ENCODE data around the gene ST7.
A peak's percentile ranks its signal among the peaks of the same experiment; 100 is the strongest.

ST7 gene

DNA sequence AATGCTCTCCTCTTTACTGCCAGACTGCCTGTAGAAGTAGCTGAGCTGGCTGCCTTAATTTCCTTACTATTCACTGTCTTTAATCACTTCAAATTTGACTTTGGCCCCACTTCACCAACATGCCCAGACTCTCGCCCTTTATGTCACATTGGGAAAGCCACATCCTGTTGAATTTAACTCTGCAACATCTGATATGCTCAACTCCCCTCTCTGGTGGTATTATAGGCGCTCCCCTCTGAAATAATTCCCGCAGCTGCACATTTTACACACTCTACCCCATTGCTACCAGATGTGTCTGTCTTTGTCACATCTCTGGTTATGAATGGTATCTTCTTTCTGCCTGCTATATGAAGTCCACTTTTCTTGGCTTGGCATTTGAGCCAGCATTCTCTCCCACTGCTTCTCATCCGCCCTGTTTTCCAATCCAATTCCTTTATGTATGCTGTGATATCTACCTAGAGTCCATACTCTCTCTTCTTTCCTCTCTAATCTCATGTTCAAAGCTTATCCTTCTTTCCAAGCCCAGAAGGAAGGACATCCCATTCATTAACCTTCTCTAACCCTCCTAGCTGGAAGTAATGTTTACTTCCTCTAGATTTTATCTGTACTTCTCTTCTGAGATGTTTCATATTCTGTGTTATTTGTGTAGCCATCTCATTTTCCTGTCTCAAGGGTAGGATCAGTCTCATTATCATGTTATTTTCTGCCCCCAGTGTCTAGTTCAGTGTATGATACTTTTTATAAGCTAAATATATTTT is 134.5 kb downstream of the ST7 start:
- DNase-seq (ENCODE audit: insufficient read length, low spot score) (no peak), FAIRE-seq (no peak)

DNA sequence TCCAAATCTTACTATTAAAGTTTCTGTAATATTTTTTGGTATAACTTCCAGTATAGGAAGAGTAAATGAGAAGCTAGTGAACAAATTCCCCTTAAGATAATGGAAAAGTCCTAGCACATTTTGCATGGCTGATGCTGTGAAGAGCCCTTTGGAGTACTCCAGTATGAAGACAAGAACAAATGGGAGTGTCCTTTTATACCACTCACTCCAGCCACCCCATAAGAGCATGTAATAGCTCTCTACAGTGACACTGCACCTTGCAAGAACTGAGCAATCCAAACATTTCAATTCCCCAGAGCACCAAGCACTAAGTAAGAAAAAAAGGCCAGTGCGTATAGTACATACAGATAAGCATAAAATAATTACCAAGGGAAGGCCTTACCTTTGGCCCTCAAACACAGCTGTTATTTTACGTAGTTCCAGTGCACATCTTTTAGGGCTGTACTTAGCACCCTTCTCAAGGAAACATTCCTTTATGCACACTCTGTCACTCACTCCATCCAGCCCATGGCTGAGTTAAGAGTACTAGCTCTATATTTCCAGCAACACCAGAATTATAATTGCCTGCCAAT is 135.4 kb downstream of the ST7 start:
- FAIRE-seq (no peak), DNase-seq (ENCODE audit: insufficient read length, low spot score) (no peak)

DNA sequence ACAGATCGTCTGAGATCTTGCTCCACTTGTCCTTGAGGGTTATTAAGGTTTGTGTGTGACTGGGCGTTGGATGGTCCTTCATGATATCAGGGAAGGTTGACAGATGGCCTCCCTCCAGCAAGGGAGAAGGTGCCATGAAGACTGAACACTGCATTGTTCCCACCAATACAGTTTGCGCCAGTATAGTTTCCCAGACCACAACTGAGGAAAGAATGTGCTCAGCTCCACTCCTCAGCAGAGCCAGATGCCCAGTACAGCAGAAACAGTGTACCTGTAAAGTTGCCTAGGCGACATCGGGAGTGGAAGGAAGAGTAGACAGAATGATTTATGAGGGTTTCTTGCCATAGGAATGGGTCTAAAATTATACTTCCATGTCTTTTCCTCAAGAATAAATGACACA is 137.5 kb downstream of the ST7 start:
- DNase-seq (ENCODE audit: insufficient read length, low spot score) (no peak), FAIRE-seq (no peak)

DNA sequence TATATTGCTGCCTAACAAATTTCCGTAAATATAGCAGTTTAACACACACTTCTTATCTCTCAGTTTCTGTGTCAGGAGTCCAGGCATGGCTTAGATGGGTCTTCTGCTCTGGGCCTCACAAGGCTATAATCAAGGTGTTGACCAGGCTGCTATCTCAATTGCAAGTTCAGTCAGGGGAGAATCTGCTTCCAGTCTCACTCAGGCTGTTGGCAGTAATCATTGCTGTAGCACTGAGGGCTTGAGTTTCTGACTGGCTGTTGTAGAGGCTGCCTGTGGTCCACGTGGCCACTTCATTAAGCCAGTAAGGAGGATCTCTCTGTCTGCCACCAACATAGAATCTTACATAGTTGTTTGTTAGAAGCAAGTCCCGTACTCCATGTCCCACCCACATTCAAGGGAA is 138.4 kb downstream of the ST7 start:
- no peak for DNase-seq (ENCODE audit: insufficient read length, low spot score)
- FAIRE-seq = no peak

DNA sequence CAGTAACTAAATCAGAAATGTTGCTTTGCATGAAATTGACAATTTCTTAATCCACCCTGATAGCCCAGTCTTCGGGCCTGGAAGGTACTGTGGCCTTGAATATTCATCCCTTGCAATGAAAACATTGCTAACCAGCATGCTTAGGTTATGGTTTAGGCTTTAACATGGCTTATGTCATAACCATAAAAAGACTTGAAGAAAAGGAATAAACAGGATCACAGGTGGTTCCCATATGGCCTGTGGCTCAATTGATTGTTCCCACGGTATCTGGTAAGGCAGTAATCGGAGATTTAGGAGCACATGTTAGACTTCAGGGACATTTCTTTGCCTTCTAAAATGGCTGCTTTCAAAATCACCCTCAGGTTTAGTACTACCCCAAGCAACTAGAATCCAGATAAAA is 139.5 kb downstream of the ST7 start:
- FAIRE-seq (no peak), DNase-seq (ENCODE audit: insufficient read length, low spot score) (no peak)

DNA sequence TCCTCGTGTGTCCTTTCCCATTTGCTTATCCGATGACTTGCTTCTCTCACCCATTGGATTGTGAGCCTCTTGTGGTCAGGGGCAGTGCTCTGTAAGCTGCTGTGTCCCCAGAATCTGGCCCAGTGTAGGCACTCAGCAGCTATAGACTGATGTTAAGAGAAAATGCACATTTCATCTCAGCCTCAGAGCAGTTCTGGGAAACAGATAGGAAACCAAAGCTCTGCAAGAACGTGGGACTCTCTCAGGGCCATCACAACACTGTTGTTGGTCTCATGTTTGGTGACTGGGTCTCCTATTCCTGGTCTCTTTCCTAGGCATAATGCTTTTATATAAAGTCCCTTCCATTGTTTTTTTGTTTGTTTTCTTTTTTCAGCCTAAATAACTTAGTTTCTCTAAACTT is 141.2 kb downstream of the ST7 start:
- FAIRE-seq = no peak

DNA sequence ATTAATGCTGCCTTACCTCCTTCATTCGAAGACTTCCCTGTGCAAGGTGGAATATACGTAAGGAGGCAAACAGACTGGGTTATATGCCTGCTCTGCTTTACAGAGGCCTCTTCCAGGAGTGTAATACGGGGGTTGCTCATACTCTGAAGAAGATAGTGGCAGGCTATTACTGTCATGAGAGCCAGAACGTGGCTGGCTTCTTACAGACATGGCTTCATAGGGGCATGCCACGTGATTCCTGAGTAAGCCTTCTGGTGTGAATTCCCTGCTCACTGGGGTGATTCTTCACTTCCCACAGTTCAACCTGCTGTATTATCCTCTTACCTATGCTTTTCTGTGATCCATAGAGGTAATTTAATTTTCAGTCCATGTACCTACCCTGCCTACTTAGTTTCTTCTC is 141.8 kb downstream of the ST7 start:
- DNase-seq (ENCODE audit: insufficient read length, low spot score) (no peak), FAIRE-seq (no peak)

More for the DNA sequence above, 141.2 kb downstream of the ST7 start:
- no peak for DNase-seq (ENCODE audit: insufficient read length, low spot score)

DNA sequence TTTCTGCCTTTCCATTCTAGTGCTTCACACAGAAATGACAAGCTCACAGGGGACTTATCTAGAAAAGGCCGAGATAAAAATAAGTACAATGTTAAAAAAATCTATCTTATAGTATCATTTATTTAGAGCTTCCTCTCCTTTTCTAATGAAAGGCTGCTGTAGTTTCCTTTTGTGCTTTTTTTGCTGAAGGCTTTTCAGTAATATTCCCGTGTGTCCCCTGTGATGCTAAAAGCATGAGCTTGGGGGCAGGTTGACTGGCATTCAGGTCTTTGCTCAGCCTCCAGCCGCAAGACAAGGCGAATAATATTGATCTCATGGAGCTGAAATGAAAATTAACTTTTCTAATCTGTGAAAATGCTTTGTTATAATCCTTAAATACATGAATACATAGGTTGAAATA is 143.0 kb downstream of the ST7 start:
- FAIRE-seq (no peak), DNase-seq (ENCODE audit: insufficient read length, low spot score) (no peak)

DNA sequence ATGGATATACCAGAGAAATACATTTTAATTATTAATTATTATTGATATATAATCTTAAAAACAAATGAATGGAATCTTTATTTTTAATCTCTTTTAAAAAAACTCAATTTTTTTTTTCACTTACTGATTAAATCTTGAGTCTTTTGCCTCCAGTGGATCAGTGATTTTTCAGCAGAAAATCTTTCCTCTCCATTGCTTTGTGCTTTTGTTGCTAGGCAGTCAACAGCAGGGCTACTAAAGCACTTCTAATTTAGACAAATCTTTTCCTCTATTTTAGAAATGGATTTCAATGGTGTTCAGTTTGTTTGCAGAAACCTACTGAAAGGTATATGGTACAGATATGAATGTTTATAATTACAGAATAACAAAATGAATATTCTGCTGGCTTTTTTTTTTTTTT is 143.6 kb downstream of the ST7 start:
- no peak for DNase-seq (ENCODE audit: insufficient read length, low spot score)
- no peak for FAIRE-seq

DNA sequence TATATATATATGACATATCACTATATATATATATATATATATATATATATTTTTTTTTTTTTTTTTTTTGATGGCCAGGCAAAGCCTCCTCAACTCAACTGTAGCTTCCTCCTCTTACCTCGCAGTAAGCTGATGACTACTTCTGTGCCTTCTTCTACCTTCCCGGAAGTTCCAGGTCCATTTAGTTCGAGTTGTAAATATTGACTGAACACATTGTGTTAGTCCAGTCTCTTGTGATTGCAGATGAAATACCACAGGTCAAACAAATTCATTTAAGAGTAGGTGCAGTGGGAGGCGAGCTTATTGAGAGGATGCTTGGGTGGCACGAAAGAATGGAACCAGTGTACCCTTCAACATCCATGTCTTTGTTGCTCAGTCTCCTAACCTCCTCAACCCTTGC is 144.6 kb downstream of the ST7 start:
- no peak for DNase-seq (ENCODE audit: insufficient read length, low spot score)
- FAIRE-seq = no peak

DNA sequence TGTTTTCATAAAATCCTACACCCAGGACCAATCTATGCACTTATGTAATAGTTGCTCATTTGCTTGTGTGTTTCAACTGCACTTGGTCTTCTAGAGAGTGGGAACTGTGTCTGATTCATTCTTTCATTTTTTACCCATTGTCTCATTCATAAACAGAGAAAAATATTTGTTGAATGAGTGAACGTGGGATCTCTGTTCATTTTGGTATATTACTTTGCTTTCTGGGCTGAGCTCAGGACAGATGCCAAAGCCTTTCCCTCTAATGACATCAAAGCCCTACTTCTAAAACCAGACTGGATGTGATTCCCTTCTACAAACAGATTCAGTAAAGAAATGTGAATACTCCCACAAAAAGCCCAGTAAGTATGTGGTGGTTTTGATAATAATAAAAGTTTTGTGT is 145.2 kb downstream of the ST7 start:
- DNase-seq (ENCODE audit: insufficient read length, low spot score) (no peak), FAIRE-seq (no peak)

DNA sequence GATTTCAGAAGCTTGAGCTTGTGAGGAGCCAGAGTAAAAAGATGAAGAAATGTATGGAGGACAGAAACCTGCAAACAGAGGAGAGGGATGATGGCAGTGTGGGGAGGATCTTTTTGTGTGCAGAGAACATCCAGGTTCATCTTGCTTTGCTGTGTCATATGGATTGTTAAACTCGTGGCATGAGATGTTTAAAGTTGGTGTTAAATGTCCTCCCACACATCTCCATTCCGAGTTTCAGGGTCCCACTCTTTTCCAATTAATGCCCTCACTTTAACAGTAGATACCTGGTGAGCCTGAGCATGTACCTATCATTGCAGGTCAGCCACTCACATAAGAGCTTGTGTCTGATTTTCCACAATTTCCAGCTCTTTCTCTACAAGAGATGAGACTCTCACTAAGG is 147.7 kb downstream of the ST7 start:
- FAIRE-seq = no peak
- no peak for DNase-seq (ENCODE audit: insufficient read length, low spot score)

DNA sequence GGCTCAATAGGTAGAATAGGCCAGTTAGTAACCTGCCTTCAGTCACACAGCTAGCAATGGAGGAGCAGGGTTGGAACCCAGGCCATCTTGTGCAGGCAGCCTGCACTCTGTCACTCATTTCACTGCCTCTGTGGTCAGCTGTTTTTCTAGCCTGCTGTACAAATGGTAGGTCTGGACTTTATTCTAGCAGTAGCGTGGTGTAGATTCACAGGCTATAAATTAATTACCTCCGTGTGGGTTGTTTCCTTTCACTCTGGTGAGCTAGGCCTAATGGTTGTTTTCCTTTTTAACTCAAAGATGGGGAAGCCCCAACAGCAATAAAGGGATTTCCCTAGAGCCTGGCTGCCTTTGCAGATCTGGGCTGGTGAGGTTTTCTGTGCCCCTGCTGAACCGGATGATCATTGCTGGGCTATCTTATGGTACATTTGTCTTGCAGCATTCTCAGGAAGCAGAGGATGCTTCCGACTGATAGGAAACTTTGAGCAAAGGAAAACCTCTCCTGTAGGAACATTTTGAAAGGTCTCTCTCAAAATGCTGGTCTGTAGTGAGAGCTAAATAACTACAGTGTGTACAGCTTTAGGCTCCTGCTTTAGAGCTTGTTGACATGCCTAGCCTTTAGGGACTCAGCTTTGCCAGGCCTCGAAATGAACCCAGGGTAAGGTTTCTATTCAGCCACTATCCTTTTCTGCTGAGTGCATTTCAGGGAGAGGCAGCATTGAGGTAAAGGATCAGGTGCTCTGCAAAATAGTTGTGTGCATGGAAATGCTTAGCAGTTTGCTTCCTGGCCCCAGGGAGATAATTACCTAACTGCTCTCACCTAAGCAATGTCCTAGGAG is 157.4 kb downstream of the ST7 start:
- FAIRE-seq (peak; percentile 91), DNase-seq (ENCODE audit: insufficient read length, low spot score) (peak; percentile 36)

DNA sequence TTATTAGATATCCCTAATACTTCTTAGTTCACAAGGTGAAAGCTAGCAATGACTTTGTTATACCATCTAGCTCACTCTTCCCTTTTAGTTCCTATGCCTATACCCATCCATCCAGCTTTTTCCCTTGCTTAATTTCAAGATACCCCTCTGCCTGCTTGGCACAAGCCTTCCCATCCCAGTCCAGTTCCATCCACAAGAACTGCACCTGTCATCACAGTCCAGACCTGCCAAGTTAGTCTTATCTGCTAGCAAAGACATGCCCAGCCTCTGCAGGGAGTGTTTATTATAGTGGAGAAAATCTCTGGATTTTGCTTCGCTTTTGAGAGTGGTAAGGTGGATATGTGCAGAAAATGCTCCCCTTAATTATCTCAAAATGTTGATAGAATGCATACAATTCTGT is 158.2 kb downstream of the ST7 start:
- FAIRE-seq = no peak

DNA sequence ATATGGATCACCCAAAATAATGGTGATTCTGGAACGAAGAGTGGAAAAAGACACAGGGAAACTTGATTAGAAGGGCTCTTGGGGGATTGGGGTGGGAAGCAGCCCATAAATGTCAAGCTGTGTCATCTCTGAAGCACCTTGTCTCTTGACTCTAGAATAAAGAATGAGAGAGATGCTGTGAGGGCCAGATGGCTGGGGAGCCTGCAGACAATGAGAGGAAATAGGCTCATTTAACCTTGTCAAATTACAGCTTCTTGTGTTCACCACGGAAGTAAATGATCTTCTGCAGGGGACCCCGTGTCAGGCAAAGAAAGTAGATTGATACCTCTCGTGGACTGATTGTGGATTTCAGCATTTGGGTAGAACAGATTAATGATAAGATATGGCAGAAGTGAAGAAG is 159.3 kb downstream of the ST7 start:
- no peak for DNase-seq (ENCODE audit: insufficient read length, low spot score)

More for the DNA sequence above, 158.2 kb downstream of the ST7 start:
- no peak for DNase-seq (ENCODE audit: insufficient read length, low spot score)

DNA sequence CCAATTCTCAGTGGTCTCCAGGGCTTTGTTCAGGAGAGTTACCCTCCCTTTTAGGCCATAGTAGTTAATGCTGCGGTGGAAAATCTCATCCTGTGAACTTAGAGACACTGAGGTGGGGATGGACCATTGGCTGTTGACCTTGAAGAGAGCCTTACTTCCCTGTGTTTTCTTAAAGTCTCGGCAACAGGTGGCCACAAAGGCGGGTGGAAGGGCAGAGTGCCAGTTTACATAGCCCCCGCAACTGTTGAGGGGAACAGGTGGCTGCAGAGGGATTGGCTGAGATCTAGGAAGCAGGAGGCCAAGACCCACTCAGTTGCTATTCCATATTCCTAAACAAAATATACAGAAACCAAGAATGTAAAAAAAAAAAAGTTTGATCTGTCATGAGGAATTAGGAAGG is 160.6 kb downstream of the ST7 start:
- no peak for FAIRE-seq
- DNase-seq (ENCODE audit: insufficient read length, low spot score) = no peak

More for the DNA sequence above, 159.3 kb downstream of the ST7 start:
- FAIRE-seq = no peak

DNA sequence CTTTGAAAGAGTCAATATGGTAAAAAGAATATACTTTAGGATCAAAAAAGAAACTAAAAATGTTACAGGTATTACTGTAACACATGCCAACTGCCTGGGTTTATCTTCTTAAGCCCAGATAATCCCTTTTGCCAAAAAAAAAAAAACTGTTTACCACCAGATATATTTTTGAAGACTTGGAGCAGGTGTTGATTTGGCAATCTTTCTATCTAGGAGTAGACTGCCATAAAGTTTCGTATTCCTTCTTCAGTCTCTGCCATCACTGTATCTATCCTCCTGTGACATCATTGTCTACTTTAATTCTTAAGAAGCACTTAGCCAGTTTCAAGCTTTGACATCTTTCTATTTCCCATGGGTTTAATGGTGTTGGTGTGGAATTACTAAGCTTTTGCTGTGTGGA is 161.0 kb downstream of the ST7 start:
- no peak for FAIRE-seq
- no peak for DNase-seq (ENCODE audit: insufficient read length, low spot score)

DNA sequence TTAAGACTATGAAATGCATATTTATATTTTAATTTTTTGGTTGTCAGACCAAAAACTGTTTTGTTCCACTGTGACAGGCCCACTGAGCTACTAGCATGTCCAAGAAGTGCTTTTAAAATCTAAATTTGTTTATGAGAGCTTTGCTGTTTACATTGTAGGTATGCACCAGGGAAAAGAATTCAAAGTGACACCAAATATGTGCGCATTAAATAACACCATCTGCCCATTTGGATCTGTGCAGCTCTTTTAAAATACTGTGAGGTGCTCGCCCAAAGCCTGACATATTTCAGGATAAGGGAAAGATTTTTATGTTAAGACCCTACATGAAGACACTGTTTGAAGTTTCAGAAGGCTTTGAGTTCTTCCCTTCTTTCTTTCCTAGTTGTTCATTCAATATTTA is 162.9 kb downstream of the ST7 start:
- DNase-seq (ENCODE audit: insufficient read length, low spot score) = no peak
- no peak for FAIRE-seq

DNA sequence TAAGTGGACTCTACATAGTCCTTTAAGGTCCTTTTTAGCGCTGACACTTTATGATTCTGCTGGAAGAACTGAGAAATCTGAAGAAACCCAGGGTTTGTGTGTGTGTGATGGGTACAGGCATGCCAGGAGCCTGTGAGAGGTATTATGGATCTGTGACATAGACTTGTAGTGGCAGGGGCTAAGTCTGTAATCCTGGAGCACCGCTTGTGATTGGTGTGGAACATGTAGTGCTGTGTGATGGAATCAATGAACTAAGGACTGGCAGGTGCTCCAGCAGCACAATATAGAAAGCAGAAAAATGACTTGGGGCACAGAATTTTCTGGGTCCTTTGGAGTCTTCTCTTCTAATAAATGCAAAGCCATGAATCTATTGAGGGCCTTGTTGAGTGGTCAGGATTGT is 163.9 kb downstream of the ST7 start:
- FAIRE-seq (no peak), DNase-seq (ENCODE audit: insufficient read length, low spot score) (no peak)

DNA sequence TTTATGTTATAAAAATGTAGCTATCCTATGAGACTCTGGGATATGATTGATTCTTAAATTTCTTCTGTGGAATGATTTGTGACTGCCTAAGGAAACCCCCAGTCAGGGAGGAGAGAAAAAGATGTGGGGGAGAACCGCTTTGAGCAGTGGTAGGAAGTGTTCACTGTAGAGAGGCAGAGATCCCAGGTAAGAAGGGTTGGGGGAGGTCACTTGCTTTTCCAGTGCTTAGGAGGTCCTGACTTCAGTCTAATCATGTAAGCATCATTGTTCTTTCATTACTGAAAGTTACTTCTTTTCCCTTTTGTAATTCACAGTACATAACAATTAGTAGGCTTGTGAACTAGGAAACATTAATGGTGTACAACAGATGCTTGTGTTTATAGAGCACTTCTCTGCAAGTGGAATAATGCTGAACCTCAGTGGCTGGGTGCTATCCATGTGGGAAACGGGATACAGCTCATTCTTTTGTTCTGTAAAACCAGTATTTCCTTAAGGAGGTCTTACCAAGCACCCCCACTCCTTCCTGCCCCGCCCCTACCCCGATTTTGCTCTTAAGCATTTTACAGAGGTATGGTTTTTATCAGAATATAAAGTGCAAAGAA is 165.4 kb downstream of the ST7 start:
- FAIRE-seq (no peak), DNase-seq (ENCODE audit: insufficient read length, low spot score) (no peak)

DNA sequence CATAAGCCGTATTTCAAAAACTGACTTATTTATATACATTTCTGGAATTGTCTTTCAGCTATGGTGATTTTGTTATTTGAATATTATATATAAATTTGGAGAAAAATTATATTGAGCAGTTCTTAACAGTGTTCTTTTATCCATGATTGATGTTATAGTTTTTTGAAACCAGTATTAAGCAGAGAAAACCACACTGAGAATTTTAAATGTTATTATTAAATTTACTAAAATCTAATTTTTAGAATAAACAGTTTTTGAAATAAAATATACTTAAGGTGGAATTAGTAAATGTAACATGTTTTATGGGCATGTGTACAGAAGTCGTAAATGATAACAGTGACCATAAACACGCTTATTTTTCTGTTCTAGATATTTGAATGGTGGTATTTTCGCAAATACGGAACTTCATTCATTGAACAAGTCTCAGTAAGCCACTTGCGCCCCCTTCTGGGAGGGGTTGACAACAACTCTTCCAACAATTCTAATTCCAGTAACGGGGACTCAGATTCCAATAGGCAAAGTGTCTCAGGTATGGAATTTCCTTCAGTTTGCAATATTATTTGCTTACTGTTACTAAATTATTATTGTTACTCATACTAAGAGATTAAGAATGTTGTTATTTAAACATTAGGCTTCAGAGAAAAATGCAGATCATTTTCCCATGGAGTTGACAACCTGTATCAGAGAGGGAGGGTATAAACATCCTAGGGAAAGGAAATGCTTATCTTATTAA is 166.1 kb downstream of the ST7 start:
- FAIRE-seq (peak; percentile 86), DNase-seq (ENCODE audit: insufficient read length, low spot score) (no peak)

Data from GM19239 (cell line).